Keratinocyte (primary cell): ENCODE results near the gene UBE4B. TPM values are rescaled to one million over a fixed set of nuclear protein-coding genes. Genes with fewer than 3 reads are reported as not detected.
"Not testable (repeated sequence)": the region's sequence is repeated elsewhere in the genome, so short reads cannot be mapped to it uniquely, and the experiment has no call there.

Experiments used
- DNase-seq: peaks from one replicate; pipeline ENCODE4 v3.0.0-alpha.2; 2011; ENCODE audit warnings: low read depth, missing footprints, low spot score
- FAIRE-seq: peaks from 2 replicates; lab custom pipeline; 2011; peaks lifted over from hg19 to GRCh38; lab: Jason Lieb, UNC
- H2AFZ ChIP-seq: 2 replicates; pipeline ENCODE4 v1.6.0; 2012; ENCODE audit warnings: low read length, control low read depth, inconsistent platforms; ENCODE audit not compliant: control insufficient read depth
- H3K27ac ChIP-seq: 2 replicates; pipeline ENCODE4 v1.5.1; 2011; ENCODE audit warnings: low read length; ENCODE audit not compliant: control insufficient read depth, insufficient read depth
- H3K27me3 ChIP-seq: 3 replicates; pipeline ENCODE4 v1.6.0; 2011; ENCODE audit warnings: low read length; ENCODE audit not compliant: control insufficient read depth, insufficient read depth; ENCODE audit errors: extremely low read depth
- H3K36me3 ChIP-seq, 2 experiments: 2 replicates in 1 of 2; 3 replicates in 1 of 2; pipeline ENCODE4 v1.5.1; 2011; ENCODE audit warnings: low read length in 2 of 2, mild to moderate bottlenecking in 1 of 2; ENCODE audit not compliant: control insufficient read depth in 2 of 2, insufficient read depth in 2 of 2; ENCODE audit errors: extremely low read depth in 1 of 2
- H3K4me1 ChIP-seq: 3 replicates; pipeline ENCODE4 v1.5.1; 2011; ENCODE audit warnings: low read length; ENCODE audit not compliant: control insufficient read depth, insufficient read depth; ENCODE audit errors: extremely low read depth
- H3K4me2 ChIP-seq: 3 replicates; pipeline ENCODE4 v1.6.0; 2011; ENCODE audit warnings: low read depth, low read length; ENCODE audit not compliant: control insufficient read depth, insufficient read depth; ENCODE audit errors: extremely low read depth
- H3K4me3 ChIP-seq, 3 experiments: fragments of 200-600 bp in 1 of 3; sonication (generic) in 1 of 3; 2 replicates in 2 of 3; 3 replicates in 1 of 3; pipeline ENCODE4 v1.5.1; 2011 to 2016; ENCODE audit warnings: low read length in 3 of 3, mild to moderate bottlenecking in 3 of 3, control low read depth in 2 of 3, inconsistent platforms in 1 of 3, low read depth in 1 of 3, mixed read lengths in 1 of 3, mixed run types in 1 of 3, moderate library complexity in 1 of 3; ENCODE audit not compliant: control insufficient read depth in 2 of 3, insufficient read depth in 2 of 3; ENCODE audit errors: extremely low read depth in 1 of 3
- H3K79me2 ChIP-seq: 2 replicates; pipeline ENCODE4 v1.6.0; 2012; ENCODE audit warnings: low read length; ENCODE audit not compliant: control insufficient read depth, insufficient read depth
- H3K9ac ChIP-seq: 3 replicates; pipeline ENCODE4 v1.6.0; 2011; ENCODE audit warnings: low read length; ENCODE audit not compliant: control insufficient read depth, insufficient read depth; ENCODE audit errors: extremely low read depth
- H3K9me1 ChIP-seq: 3 replicates; pipeline ENCODE4 v1.6.0; 2011; ENCODE audit warnings: low read length; ENCODE audit not compliant: control insufficient read depth, insufficient read depth; ENCODE audit errors: extremely low read depth
- H3K9me3 ChIP-seq: 2 replicates; pipeline ENCODE4 v1.5.1; 2012; ENCODE audit warnings: low read depth, low read length; ENCODE audit not compliant: control insufficient read depth
- H4K20me1 ChIP-seq: 3 replicates; pipeline ENCODE4 v1.6.0; 2011; ENCODE audit warnings: low read length; ENCODE audit not compliant: control insufficient read depth, insufficient read depth; ENCODE audit errors: extremely low read depth
- CTCF ChIP-seq, 3 experiments: IDR thresholded peaks in 1 of 3; conservative IDR thresholded peaks in 1 of 3; optimal IDR thresholded peaks in 1 of 3; 2 replicates in 2 of 3; 3 replicates in 1 of 3; pipeline versions ENCODE3 to v1.5.1; 2011; ENCODE audit warnings: low read length in 3 of 3, mild to moderate bottlenecking in 3 of 3, moderate library complexity in 2 of 3, control low read depth in 1 of 3, inconsistent platforms in 1 of 3; ENCODE audit not compliant: insufficient read depth in 2 of 3; ENCODE audit errors: extremely low read depth in 1 of 3
- EZH2 ChIP-seq: IDR thresholded peaks from one replicate; pipeline ENCODE4 v1.6.1; 2012; ENCODE audit warnings: inconsistent platforms, mild to moderate bottlenecking, low read length, moderate library complexity
- dilution Hi-C: fragments of 300-500 bp; cut with MboI; formaldehyde crosslinking; loops from one replicate; pipeline ENCODE4 v1.7.0; 2020; ENCODE audit warnings: low sequenced_read_pairs; ENCODE audit not compliant: extremely low pct_ligation_motif_present
- polyA plus RNA-seq, 5 experiments: library from polyadenylated mRNA; depleted of rRNA in 3 of 5; stranded (reverse) in 3 of 5; stranded (forward) in 1 of 5; unstranded in 1 of 5; fragments of >200 nt; gene quantifications; 1 replicate in 1 of 5; 2 replicates in 3 of 5; 3 replicates in 1 of 5; pipeline versions ENCODE4 v1.2.1 to v1.2.3, GENCODE V29; 2011 to 2012; ENCODE audit warnings: missing spikeins in 2 of 5, low read depth in 1 of 5, low replicate concordance in 1 of 5

UBE4B gene
- polyA plus RNA-seq, 1 donor (not counting 4 experiments of a cell fraction or from before 2014, with no cell fraction given) = 14.3 TPM

GRCh38 chr1:10020086-10020485, 12.7 kb upstream of the UBE4B start:
- Histone ChIP-seq H3K9ac (no peak overlapping the region), H3K9me3 (no peaks in the 10 kb centered on the region), H3K9me1 (peaks cover 4% of the 10 kb centered on the region), H3K4me2 (no peak overlapping the region), H3K79me2 (no peaks in the 10 kb centered on the region), H2AFZ (no peak overlapping the region), H3K27ac (no peak overlapping the region), H3K27me3 (no peaks in the 10 kb centered on the region), H3K4me3 (no peak overlapping the region), H4K20me1 (no peaks in the 10 kb centered on the region), H3K36me3 (no peaks in the 10 kb centered on the region), H3K4me1 (peaks cover 4% of the 10 kb centered on the region)
- dilution Hi-C loops = loop anchor here (10.0 kb wide), 1 partner anchor 55 kb away; no protein-coding TSS in a partner anchor
- TF ChIP-seq EZH2 = no peak
- no peak for TF ChIP-seq CTCF (optimal IDR thresholded peaks at IDR 0.05 in 1 of 3, IDR thresholded peaks at IDR 0.05 in 1 of 3, conservative IDR thresholded peaks at IDR 0.05 in 1 of 3; ENCODE audit: extremely low read depth in 1 of 3, insufficient read depth in 2 of 3, low read length in 3 of 3)
- no peak for FAIRE-seq
- no peak for DNase-seq

- not testable (repeated sequence) for DNase-seq, H3K9ac ChIP-seq, H3K9me3 ChIP-seq, H3K27ac ChIP-seq, H2AFZ ChIP-seq, H3K79me2 ChIP-seq, H3K4me1 ChIP-seq, H3K36me3 ChIP-seq, H3K9me1 ChIP-seq, H3K4me2 ChIP-seq, H3K4me3 ChIP-seq, FAIRE-seq, H3K27me3 ChIP-seq, H4K20me1 ChIP-seq
- dilution Hi-C loops = loop anchor here (10.0 kb wide), 1 partner anchor 56 kb away; no protein-coding TSS in a partner anchor
Measured at GRCh38 chr1:10020678-10021077, 12.1 kb upstream of the UBE4B start.

GRCh38 chr1:10021992-10022391, 10.8 kb upstream of the UBE4B start:
- not testable (repeated sequence) for H3K27me3 ChIP-seq, H3K9me1 ChIP-seq
- dilution Hi-C loops = loop anchor here (10.0 kb wide), 1 partner anchor 57 kb away; no protein-coding TSS in a partner anchor

More at GRCh38 chr1:10021992-10022391, 10.8 kb upstream of the UBE4B start:
- FAIRE-seq, H3K79me2 ChIP-seq, H3K36me3 ChIP-seq, H3K4me1 ChIP-seq, H2AFZ ChIP-seq, H3K9ac ChIP-seq, H4K20me1 ChIP-seq, H3K27ac ChIP-seq, H3K4me2 ChIP-seq, H3K4me3 ChIP-seq, DNase-seq, H3K9me3 ChIP-seq: not testable (repeated sequence)
